Measurements from ENCODE around the gene RDX. TPM values are rescaled to one million over a fixed set of nuclear protein-coding genes. Genes with fewer than 3 reads are reported as not detected.
"Not testable (repeated sequence)": the region's sequence is repeated elsewhere in the genome, so short reads cannot be mapped to it uniquely, and the experiment has no call there.

Gene RDX
- total RNA-seq, 2 donors from 2014 or later = 121 to 127 TPM

DNA sequence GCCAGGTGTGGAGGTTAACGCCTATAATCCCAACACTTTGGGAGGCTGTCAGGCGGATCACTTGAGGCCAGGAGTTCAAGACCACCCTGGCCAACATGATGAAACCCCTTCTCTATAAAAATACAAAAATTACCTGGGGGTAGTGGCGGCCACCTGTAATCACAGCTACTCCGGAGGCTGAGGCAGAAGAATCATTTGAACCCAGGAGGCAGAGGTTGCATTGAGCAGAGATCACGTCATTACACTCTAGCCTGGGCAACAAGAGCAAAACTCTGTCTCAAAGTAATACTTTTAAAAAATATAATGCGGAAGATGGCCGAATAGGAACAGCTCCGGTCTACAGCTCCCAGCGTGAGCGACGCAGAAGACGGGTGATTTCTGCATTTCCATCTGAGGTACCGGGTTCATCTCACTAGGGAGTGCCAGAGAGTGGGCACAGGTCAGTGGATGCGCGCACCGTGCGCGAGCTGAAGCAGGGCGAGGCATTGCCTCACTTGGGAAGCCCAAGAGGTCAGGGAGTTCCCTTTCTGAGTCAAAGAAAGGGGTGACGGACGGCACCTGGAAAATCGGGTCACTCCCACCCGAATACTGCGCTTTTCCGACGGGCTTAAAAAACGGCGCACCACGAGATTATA is 87.6 kb downstream of the RDX start:
- 49 to 77% methylated on average over 6 to 21 of the region's 29 CpGs for WGBS, 2 experiments (ENCODE audit: insufficient coverage in 1 of 2, insufficient read length in 1 of 2)
- H3K36me3 ChIP-seq (ENCODE audit: control insufficient read depth, insufficient read depth, low read length); H3K4me3 ChIP-seq (ENCODE audit: low read length); H3K9me3 Mint-ChIP-seq; H3K9me3 ChIP-seq (ENCODE audit: control insufficient read depth, low read length); H3K36me3 Mint-ChIP-seq (ENCODE audit: low read depth); H3K27me3 Mint-ChIP-seq (ENCODE audit: insufficient read depth); H3K4me1 ChIP-seq (ENCODE audit: control insufficient read depth, insufficient read depth, low read length); H3K9ac ChIP-seq (ENCODE audit: extremely low read depth, low read length, poor library complexity, severe bottlenecking); H3K27me3 ChIP-seq (ENCODE audit: control insufficient read depth, insufficient read depth, low read length, poor library complexity, severe bottlenecking); H3K27ac ChIP-seq (ENCODE audit: low read depth, low read length); H3K4me1 Mint-ChIP-seq: not testable (repeated sequence)
- TF ChIP-seq CTCF (conservative IDR thresholded peaks at IDR 0.05) = peak; percentile 40
- Mint-ChIP-seq H3K4me3 (peak overlapping the region; percentile 69), H3K27ac (peak overlapping the region; percentile 97)
- DNase-seq = peak; percentile 73

- H3K9ac ChIP-seq (ENCODE audit: extremely low read depth, low read length, poor library complexity, severe bottlenecking) = no peak overlapping the region
- H3K9me3 Mint-ChIP-seq = peaks cover 5% of the 10 kb centered on the region
- WGBS, 2 experiments (ENCODE audit: insufficient coverage in 1 of 2, insufficient read length in 1 of 2) = 94 to 100% methylated on average over 6 of the region's 6 CpGs
- no peak overlapping the region for H3K4me3 ChIP-seq (ENCODE audit: low read length)
- DNase-seq = no peak
- peaks cover 6% of the 10 kb centered on the region for H3K4me1 Mint-ChIP-seq
- H3K36me3 Mint-ChIP-seq (ENCODE audit: low read depth) = no peaks in the 10 kb centered on the region
- H3K36me3 ChIP-seq (ENCODE audit: control insufficient read depth, insufficient read depth, low read length) = no peaks in the 10 kb centered on the region
- no peaks in the 10 kb centered on the region for H3K27me3 ChIP-seq (ENCODE audit: control insufficient read depth, insufficient read depth, low read length, poor library complexity, severe bottlenecking)
- no peaks in the 10 kb centered on the region for H3K9me3 ChIP-seq (ENCODE audit: control insufficient read depth, low read length)
- H3K27ac Mint-ChIP-seq = no peak overlapping the region
- H3K27me3 Mint-ChIP-seq (ENCODE audit: insufficient read depth) = no peaks in the 10 kb centered on the region
- TF ChIP-seq CTCF (conservative IDR thresholded peaks at IDR 0.05) = no peak
- H3K4me3 Mint-ChIP-seq = no peak overlapping the region
- H3K27ac ChIP-seq (ENCODE audit: low read depth, low read length) = no peak overlapping the region
- no peaks in the 10 kb centered on the region for H3K4me1 ChIP-seq (ENCODE audit: control insufficient read depth, insufficient read depth, low read length)
Measured at GRCh38 chr11:110207123-110207522, 89.3 kb downstream of the RDX start.

GRCh38 chr11:110200836-110201235 is 95.6 kb downstream of the RDX start:
- Mint-ChIP-seq H3K4me3 (no peak overlapping the region), H3K9me3 (no peaks in the 10 kb centered on the region), H3K36me3 (ENCODE audit: low read depth) (no peaks in the 10 kb centered on the region), H3K4me1 (peaks cover 5% of the 10 kb centered on the region), H3K27me3 (ENCODE audit: insufficient read depth) (no peaks in the 10 kb centered on the region), H3K27ac (no peak overlapping the region)
- Histone ChIP-seq H3K36me3 (ENCODE audit: control insufficient read depth, insufficient read depth, low read length) (no peaks in the 10 kb centered on the region), H3K9me3 (ENCODE audit: control insufficient read depth, low read length) (no peaks in the 10 kb centered on the region), H3K9ac (ENCODE audit: extremely low read depth, low read length, poor library complexity, severe bottlenecking) (no peak overlapping the region), H3K27ac (ENCODE audit: low read depth, low read length) (no peak overlapping the region), H3K27me3 (ENCODE audit: control insufficient read depth, insufficient read depth, low read length, poor library complexity, severe bottlenecking) (no peaks in the 10 kb centered on the region), H3K4me1 (ENCODE audit: control insufficient read depth, insufficient read depth, low read length) (peaks cover 3% of the 10 kb centered on the region), H3K4me3 (ENCODE audit: low read length) (no peak overlapping the region)
- 93 to 95% methylated on average over 8 to 9 of the region's 10 CpGs for WGBS, 2 experiments (ENCODE audit: insufficient coverage in 1 of 2, insufficient read length in 1 of 2)
- DNase-seq = no peak
- TF ChIP-seq CTCF (conservative IDR thresholded peaks at IDR 0.05) = no peak
